ENCODE measurements around the gene FMN2. TPM values are rescaled to one million over a fixed set of nuclear protein-coding genes. Genes with fewer than 3 reads are reported as not detected.

FMN2 gene
- total RNA-seq, 2 donors from 2014 or later = 0.26 to 0.33 TPM

DNA sequence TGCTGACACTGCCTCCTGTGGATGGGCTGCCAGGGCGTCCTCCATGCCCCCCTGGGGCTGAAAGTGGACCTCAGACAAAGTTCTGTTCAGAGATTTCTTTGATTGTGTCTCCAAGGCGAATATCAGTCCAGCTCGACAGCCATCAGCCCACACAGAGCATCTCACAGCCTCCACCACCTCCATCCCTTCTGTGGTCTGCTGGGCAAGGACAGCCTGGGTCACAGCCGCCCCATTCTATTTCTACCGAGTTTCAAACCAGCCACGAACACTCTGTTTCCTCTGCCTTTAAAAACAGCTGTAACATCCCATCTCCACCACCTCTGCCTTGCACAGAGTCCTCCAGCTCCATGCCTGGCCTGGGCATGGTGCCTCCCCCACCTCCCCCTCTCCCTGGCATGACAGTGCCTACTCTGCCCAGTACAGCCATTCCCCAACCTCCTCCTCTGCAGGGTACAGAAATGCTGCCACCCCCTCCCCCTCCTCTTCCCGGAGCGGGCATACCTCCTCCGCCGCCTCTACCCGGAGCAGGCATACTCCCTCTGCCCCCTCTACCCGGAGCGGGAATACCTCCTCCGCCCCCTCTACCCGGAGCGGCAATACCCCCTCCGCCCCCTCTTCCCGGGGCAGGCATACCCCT lies 115.5 kb downstream of the FMN2 start:
- ATAC-seq = no peak
- intact Hi-C loops (cut with DNase I) = no loop called here

GRCh38 chr1:240210026-240210425 lies 118.3 kb downstream of the FMN2 start:
- Histone ChIP-seq H3K4me1 (no peaks in the 10 kb centered on the region), H3K4me3 (no peak overlapping the region), H3K36me3 (replicated peaks in 1 of 2; ENCODE audit: insufficient read depth in 1 of 2, low read depth in 2 of 2) (no peaks in the 10 kb centered on the region), H3K9me3 (no peaks in the 10 kb centered on the region), H3K27me3 (no peaks in the 10 kb centered on the region), H3K27ac (no peak overlapping the region)
- TF ChIP-seq, protein P1, sequence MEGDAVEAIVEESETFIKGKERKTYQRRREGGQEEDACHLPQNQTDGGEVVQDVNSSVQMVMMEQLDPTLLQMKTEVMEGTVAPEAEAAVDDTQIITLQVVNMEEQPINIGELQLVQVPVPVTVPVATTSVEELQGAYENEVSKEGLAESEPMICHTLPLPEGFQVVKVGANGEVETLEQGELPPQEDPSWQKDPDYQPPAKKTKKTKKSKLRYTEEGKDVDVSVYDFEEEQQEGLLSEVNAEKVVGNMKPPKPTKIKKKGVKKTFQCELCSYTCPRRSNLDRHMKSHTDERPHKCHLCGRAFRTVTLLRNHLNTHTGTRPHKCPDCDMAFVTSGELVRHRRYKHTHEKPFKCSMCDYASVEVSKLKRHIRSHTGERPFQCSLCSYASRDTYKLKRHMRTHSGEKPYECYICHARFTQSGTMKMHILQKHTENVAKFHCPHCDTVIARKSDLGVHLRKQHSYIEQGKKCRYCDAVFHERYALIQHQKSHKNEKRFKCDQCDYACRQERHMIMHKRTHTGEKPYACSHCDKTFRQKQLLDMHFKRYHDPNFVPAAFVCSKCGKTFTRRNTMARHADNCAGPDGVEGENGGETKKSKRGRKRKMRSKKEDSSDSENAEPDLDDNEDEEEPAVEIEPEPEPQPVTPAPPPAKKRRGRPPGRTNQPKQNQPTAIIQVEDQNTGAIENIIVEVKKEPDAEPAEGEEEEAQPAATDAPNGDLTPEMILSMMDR (IDR thresholded peaks at IDR 0.05) = no peak
- TF ChIP-seq POLR2A (IDR thresholded peaks at IDR 0.05) = no peak
- WGBS, 2 donors = 47 to 54% methylated on average over 4 of the region's 4 CpGs
- DNase-seq (no peak), ATAC-seq (no peak)
- intact Hi-C loops (cut with DNase I) = no loop called here

More for the DNA sequence above, 115.5 kb downstream of the FMN2 start:
- Histone ChIP-seq H3K36me3 (replicated peaks in 1 of 2; ENCODE audit: insufficient read depth in 1 of 2, low read depth in 2 of 2) (no peaks in the 10 kb centered on the region), H3K4me3 (no peak overlapping the region), H3K27ac (no peak overlapping the region), H3K4me1 (no peaks in the 10 kb centered on the region), H3K27me3 (no peaks in the 10 kb centered on the region), H3K9me3 (peaks cover 0 to 1% (median 0%) of the 10 kb centered on the region in 3 donors)
- no peak for TF ChIP-seq POLR2A (IDR thresholded peaks at IDR 0.05)
- TF ChIP-seq, protein P1 (IDR thresholded peaks at IDR 0.05) = no peak
- WGBS, 2 donors = 75 to 87% methylated on average over 17 to 18 of the region's 18 CpGs
- DNase-seq = no peak

GRCh38 chr1:240212556-240212955 lies 120.9 kb downstream of the FMN2 start:
- DNase-seq = no peak
- no peaks in the 10 kb centered on the region for H3K4me1 ChIP-seq
- 57% methylated on average over 5 of the region's 5 CpGs for WGBS, 2 donors
- TF ChIP-seq, protein P1 (IDR thresholded peaks at IDR 0.05) = no peak
- no peak for TF ChIP-seq POLR2A (IDR thresholded peaks at IDR 0.05)
- intact Hi-C loops (cut with DNase I) = no loop called here
- H3K4me3 ChIP-seq = no peak overlapping the region
- H3K9me3 ChIP-seq = no peaks in the 10 kb centered on the region
- no peak overlapping the region for H3K27ac ChIP-seq
- H3K36me3 ChIP-seq (replicated peaks in 1 of 2; ENCODE audit: insufficient read depth in 1 of 2, low read depth in 2 of 2) = no peaks in the 10 kb centered on the region
- H3K27me3 ChIP-seq = no peaks in the 10 kb centered on the region
- no peak for ATAC-seq

DNA sequence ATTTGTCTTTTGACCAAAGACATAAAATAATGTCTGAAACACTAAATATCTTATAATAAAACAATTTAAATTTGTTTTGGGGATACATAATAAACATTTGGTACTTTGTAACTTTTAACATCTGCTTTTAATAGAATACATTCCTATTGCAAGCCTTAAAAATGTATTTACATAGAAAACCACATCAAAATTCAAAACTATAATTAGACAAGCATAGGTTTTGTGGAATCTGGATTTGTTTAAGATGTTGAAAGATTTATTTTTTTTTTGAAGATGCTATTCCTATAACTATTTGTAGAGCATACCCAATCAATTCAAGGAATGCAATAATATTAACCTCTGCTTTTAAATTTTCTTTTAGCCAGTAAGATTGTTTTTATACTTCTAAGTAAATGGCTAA lies 125.7 kb downstream of the FMN2 start:
- no peak overlapping the region for H3K27ac ChIP-seq
- DNase-seq (no peak), ATAC-seq (no peak)
- no peaks in the 10 kb centered on the region for H3K27me3 ChIP-seq
- intact Hi-C loops (cut with DNase I) = no loop called here
- no peaks in the 10 kb centered on the region for H3K4me1 ChIP-seq
- TF ChIP-seq, protein P1 (IDR thresholded peaks at IDR 0.05) = no peak
- no peak for TF ChIP-seq POLR2A (IDR thresholded peaks at IDR 0.05)
- H3K4me3 ChIP-seq = no peak overlapping the region
- H3K9me3 ChIP-seq = no peaks in the 10 kb centered on the region
- H3K36me3 ChIP-seq (replicated peaks in 1 of 2; ENCODE audit: insufficient read depth in 1 of 2, low read depth in 2 of 2) = no peaks in the 10 kb centered on the region

DNA sequence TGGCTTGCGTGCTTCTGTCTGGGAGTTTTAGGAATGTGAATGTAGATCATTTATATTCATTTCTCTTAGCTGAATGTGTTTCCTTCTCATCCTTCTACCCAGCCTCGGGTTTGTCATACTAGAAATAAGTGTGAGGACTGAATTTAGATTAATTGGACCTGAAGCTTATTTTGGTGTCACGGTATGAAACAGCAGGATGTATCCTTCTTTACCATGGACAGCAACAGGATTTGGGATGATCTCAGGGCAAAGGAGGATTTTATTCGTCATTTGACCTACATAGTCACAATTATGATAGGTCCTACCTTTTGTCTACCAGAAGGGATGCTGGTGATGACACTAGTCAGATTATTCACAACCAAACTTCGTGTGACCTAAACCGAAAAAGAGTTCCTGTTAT lies 127.4 kb downstream of the FMN2 start:
- DNase-seq (no peak), ATAC-seq (no peak)
- no peaks in the 10 kb centered on the region for H3K36me3 ChIP-seq (replicated peaks in 1 of 2; ENCODE audit: insufficient read depth in 1 of 2, low read depth in 2 of 2)
- intact Hi-C loops (cut with DNase I) = no loop called here
- H3K27me3 ChIP-seq = no peaks in the 10 kb centered on the region
- no peak for TF ChIP-seq POLR2A (IDR thresholded peaks at IDR 0.05)
- TF ChIP-seq, protein P1 (IDR thresholded peaks at IDR 0.05) = no peak
- H3K9me3 ChIP-seq = no peaks in the 10 kb centered on the region
- 50 to 51% methylated on average over 6 of the region's 6 CpGs for WGBS, 2 donors
- H3K27ac ChIP-seq = no peak overlapping the region
- H3K4me3 ChIP-seq = no peak overlapping the region
- no peaks in the 10 kb centered on the region for H3K4me1 ChIP-seq

All from body of pancreas (tissue), 4 donors.